Spleen (tissue), 11 donors: ENCODE data around the gene MPPE1. TPM values are rescaled to one million over a fixed set of nuclear protein-coding genes. Genes with fewer than 3 reads are reported as not detected.
"Not testable (repeated sequence)": the region's sequence is repeated elsewhere in the genome, so short reads cannot be mapped to it uniquely, and the experiment has no call there.

ENCODE experiments used
- DNase-seq: peaks from one replicate; pipeline ENCODE4 v3.0.0-alpha.2; 2020
- H3K27ac ChIP-seq, 8 donors: fragments of 200-600 bp; sonication (generic) in 7 of 8; 1 replicate in 4 of 8; 2 replicates in 4 of 8; pipeline versions ENCODE4 v1.5.0 to v1.8.0; 2016 to 2021; ENCODE audit warnings: inconsistent platforms in 4 of 8, mild to moderate bottlenecking in 4 of 8, moderate library complexity in 1 of 8
- H3K27me3 ChIP-seq, 7 donors: fragments of 200-600 bp; sonication (generic) in 6 of 7; replicated peaks in 1 of 7; 1 replicate in 4 of 7; 2 replicates in 3 of 7; pipeline versions ENCODE4 v1.5.0 to v1.8.0; 2016 to 2021; ENCODE audit warnings: inconsistent platforms in 3 of 7, mild to moderate bottlenecking in 1 of 7
- H3K36me3 ChIP-seq, 6 donors: fragments of 200-600 bp; sonication (generic) in 5 of 6; 1 replicate in 4 of 6; 2 replicates in 2 of 6; pipeline versions ENCODE4 v1.5.0 to v1.8.0; 2016 to 2021; ENCODE audit warnings: inconsistent platforms in 2 of 6
- H3K4me1 ChIP-seq, 6 donors: fragments of 200-600 bp; sonication (generic) in 5 of 6; 1 replicate in 3 of 6; 2 replicates in 3 of 6; pipeline versions ENCODE4 v1.5.0 to v1.8.0; 2016 to 2021; ENCODE audit warnings: inconsistent platforms in 3 of 6
- H3K4me3 ChIP-seq, 8 donors: fragments of 200-600 bp; sonication (generic) in 7 of 8; 1 replicate in 4 of 8; 2 replicates in 4 of 8; pipeline versions ENCODE4 v1.5.0 to v1.8.0; 2016 to 2021; ENCODE audit warnings: inconsistent platforms in 4 of 8, mild to moderate bottlenecking in 4 of 8, moderate library complexity in 2 of 8
- H3K9me3 ChIP-seq, 8 donors: fragments of 200-600 bp; sonication (generic) in 7 of 8; 1 replicate in 4 of 8; 2 replicates in 4 of 8; pipeline versions ENCODE4 v1.5.0 to v1.8.0; 2016 to 2021; ENCODE audit warnings: inconsistent platforms in 4 of 8
- CTCF ChIP-seq, 11 experiments: fragments of 200-600 bp in 7 of 11; fragments of 450-650 bp in 4 of 11; sonication (generic) in 4 of 11; IDR thresholded peaks in 8 of 11; conservative IDR thresholded peaks in 3 of 11; 1 replicate in 7 of 11; 2 replicates in 4 of 11; pipeline versions ENCODE4 v1.4.0 to v1.8.0; 2016 to 2021; ENCODE audit warnings: antibody characterized with exemption in 11 of 11, inconsistent platforms in 4 of 11, mild to moderate bottlenecking in 1 of 11
- POLR2A ChIP-seq, 3 donors: fragments of 450-650 bp; IDR thresholded peaks; one replicate each; pipeline ENCODE4 v1.5.1; 2017; ENCODE audit warnings: antibody characterized with exemption in 3 of 3, mild to moderate bottlenecking in 1 of 3
- POLR2AphosphoS5 ChIP-seq, 3 donors: sonication (generic); formaldehyde crosslinking; IDR thresholded peaks; one replicate each; pipeline ENCODE4 v1.5.1; 2017; ENCODE audit warnings: antibody characterized with exemption in 3 of 3
- WGBS, 5 donors: extraction: QIAGEN DNeasy Blood & Tissue Kit in 3 of 5; methylation state at CpG; one replicate each; pipeline versions ENCODE4 v1.1.5 to v1.1.7; 2013 to 2018; 5-methylcytosine and 5-hydroxymethylcytosine counted together
- intact Hi-C: fragments of 100-400 bp; cut with DNase I; formaldehyde crosslinking; loops from one replicate; pipeline ENCODE4 v1.15.0; 2023; ENCODE audit warnings: low total_unique reads
- polyA plus RNA-seq, 3 donors: library from polyadenylated mRNA; stranded (reverse); fragments of 200-250 nt; gene quantifications; one replicate each; pipeline ENCODE4 v1.2.1, GENCODE V29; 2013
- total RNA-seq, 7 donors: library from RNA; depleted of rRNA in 3 of 7; stranded (reverse); fragments of >200 nt in 3 of 7; fragmentation: NEBNext Ultra II Directional in 4 of 7; extraction: Animal tissue kit (Norgen Biotek cat#: 25700) in 4 of 7; gene quantifications; one replicate each; pipeline versions ENCODE4 v1.1.0 to v1.2.1, GENCODE V29; 2016 to 2021
- donor health status: healthy with polysubstance abuse.
- donor health status: DM: no; HTN: no; CAD: no; lungs with moderate emphysema.
- donor health status: DM: no; HTN: no; CAD: no.
- donor health status: Bipolar disorder and iron deficiency.
- donor health status: healthy.
- donor health status: DM: no; HTN: no; CAD: no.
- donor health status: DM: yes; HTN: yes; CAD: no.

The MPPE1 gene
- total and polyA plus RNA-seq, 10 donors = 29.7 to 89.9 (median 49.6) TPM

DNA sequence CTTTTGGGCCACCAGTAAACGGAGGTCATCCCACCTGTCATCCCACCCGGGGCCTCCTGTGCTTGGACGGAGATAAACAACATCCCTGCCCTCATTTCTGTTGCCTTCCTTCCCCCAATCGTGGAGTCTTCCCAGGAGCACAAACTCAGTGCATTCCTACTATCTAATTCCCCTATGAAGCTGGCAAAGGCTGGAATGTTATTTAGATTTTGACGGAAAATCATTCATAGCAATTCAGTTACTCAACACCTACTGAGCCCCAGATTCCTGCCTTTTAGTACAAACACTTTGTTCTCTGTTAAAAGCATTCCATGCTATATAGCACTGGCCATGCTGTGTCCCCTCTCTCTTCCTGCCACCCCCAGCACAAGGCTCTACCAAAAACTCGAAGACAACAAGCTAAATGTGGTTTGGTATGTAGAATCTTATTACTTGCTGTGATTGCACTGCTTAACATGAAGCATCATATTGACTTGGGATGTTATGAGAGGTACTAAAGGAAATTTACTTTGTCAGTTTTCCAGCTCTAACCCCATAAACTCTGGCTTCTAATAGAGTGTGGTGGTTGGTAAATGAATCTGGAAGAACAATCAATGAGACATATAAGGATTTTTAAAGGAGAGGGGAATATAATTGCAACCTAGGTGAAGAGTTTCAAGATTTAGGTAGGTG lies 40.9 kb upstream of the MPPE1 start:
- TF ChIP-seq POLR2AphosphoS5 (IDR thresholded peaks at IDR 0.05) (no peak), POLR2A (IDR thresholded peaks at IDR 0.05) (no peak), CTCF (IDR thresholded peaks at IDR 0.05 in 8 of 11, conservative IDR thresholded peaks at IDR 0.05 in 3 of 11) (no peak)
- peaks cover 6 to 24% (median 21%) of the 10 kb centered on the region in 6 donors for H3K4me1 ChIP-seq
- WGBS, 5 donors = 74 to 90% (median 82%) methylated on average over 6 of the region's 6 CpGs
- peak; percentile 33 for DNase-seq
- no peaks in the 10 kb centered on the region for H3K9me3 ChIP-seq
- intact Hi-C loops = loop anchor here (5.0 kb wide), 1 partner anchor 33 kb away; the partner anchor contains the start of gene IMPA2
- no peaks in the 10 kb centered on the region for H3K27me3 ChIP-seq
- H3K36me3 ChIP-seq = no peaks in the 10 kb centered on the region
- no peak overlapping the region for H3K4me3 ChIP-seq
- H3K27ac ChIP-seq = no peak overlapping the region

DNA sequence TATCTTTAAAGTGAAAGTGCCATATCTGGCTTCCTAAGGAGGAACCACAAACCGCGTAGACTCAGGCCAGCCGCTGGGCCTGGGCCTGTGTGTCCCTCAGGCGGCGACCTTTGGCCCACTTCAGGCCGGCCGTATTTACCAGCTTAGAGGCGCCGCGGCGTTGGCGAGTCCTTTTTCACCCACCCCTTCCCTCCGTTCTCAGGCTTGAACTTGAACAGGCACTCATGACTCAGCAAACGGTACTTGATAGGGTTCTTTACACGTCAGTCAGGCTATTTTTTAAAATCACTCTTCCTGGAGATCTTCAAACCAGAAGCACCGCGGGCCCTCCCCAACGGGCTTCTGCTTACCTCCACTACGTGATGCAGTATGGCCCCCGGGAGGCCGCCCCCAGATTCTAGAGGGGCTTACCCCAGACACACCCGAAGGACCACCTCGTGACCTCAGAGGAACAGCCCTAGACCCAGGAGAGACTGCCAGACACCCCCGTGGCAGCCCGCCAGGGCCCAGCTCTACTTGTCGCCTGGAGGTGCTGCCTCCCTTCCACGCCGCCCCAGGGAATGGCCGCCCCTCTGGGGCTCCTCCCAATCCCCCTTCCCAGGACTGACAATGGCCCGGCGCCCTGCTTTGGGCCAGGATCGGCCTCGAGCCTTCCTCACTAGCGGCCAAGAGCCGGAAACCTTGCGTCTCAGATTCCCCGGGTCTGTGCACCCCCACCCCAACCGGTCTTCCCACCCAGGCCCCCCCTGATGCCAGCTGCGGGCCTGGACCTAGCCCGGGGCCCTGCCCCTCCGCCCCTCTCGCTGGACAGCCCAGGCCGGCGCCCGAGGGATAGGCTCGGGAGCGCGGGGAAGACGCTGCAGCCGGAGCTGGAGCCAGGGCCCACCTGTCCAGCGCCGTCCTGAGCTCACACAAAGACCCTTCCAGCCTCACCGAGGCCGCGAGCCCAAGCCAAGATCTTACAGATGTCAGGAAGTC lies 39.4 kb upstream of the MPPE1 start:
- no peaks in the 10 kb centered on the region for H3K36me3 ChIP-seq
- H3K4me1 ChIP-seq = peaks cover 6 to 24% (median 21%) of the 10 kb centered on the region in 6 donors
- peak; percentile 84 to 86 (median 85) for TF ChIP-seq POLR2AphosphoS5 (IDR thresholded peaks at IDR 0.05)
- TF ChIP-seq POLR2A (IDR thresholded peaks at IDR 0.05) = peak in 1 of 3 donors; percentile 69
- peak in 3 of 11 experiments; percentile 15 to 28 (median 15) for TF ChIP-seq CTCF (IDR thresholded peaks at IDR 0.05 in 8 of 11, conservative IDR thresholded peaks at IDR 0.05 in 3 of 11)
- no peaks in the 10 kb centered on the region for H3K27me3 ChIP-seq
- WGBS, 5 donors = 6 to 17% (median 8%) methylated on average over 40 to 55 of the region's 55 CpGs
- H3K9me3 ChIP-seq = no peaks in the 10 kb centered on the region
- intact Hi-C loops = loop anchor here (5.0 kb wide), 1 partner anchor 35 kb away; the partner anchor contains the start of gene IMPA2
- peak overlapping the region; percentile 27 to 71 (median 44) for H3K4me3 ChIP-seq
- DNase-seq = peak; percentile 96
- H3K27ac ChIP-seq = peak overlapping the region; percentile 91 to 95 (median 94)

GRCh38 chr18:11946756-11947155 lies 38.6 kb upstream of the MPPE1 start:
- peak overlapping the region in 5 of 8 donors; percentile 36 to 71 (median 47) for H3K4me3 ChIP-seq
- peak; percentile 34 for DNase-seq
- intact Hi-C loops = loop anchor here (5.0 kb wide), 1 partner anchor 36 kb away; the partner anchor contains the start of gene IMPA2
- no peaks in the 10 kb centered on the region for H3K9me3 ChIP-seq
- H3K4me1 ChIP-seq = peaks cover 6 to 24% (median 21%) of the 10 kb centered on the region in 6 donors
- 32 to 37% (median 35%) methylated on average over 3 of the region's 3 CpGs for WGBS, 5 donors
- H3K36me3 ChIP-seq = no peaks in the 10 kb centered on the region
- H3K27ac ChIP-seq = peak overlapping the region; percentile 91 to 95 (median 94)
- TF ChIP-seq POLR2A (IDR thresholded peaks at IDR 0.05) (no peak), POLR2AphosphoS5 (IDR thresholded peaks at IDR 0.05) (no peak), CTCF (IDR thresholded peaks at IDR 0.05 in 8 of 11, conservative IDR thresholded peaks at IDR 0.05 in 3 of 11) (no peak)
- H3K27me3 ChIP-seq = no peaks in the 10 kb centered on the region

GRCh38 chr18:11945834-11946659 lies 37.9 kb upstream of the MPPE1 start:
- peak; percentile 56 for DNase-seq
- intact Hi-C loops = loop anchor here (5.0 kb wide), 1 partner anchor 36 kb away; the partner anchor contains the start of gene IMPA2
- Histone ChIP-seq H3K4me1 (peaks cover 6 to 24% (median 21%) of the 10 kb centered on the region in 6 donors), H3K27ac (peak overlapping the region in 7 of 8 donors; percentile 91 to 95 (median 94)), H3K4me3 (peak overlapping the region in 1 of 8 donors; percentile 71)
- H3K27me3 ChIP-seq, H3K9me3 ChIP-seq, H3K36me3 ChIP-seq: not testable (repeated sequence)
- WGBS, 5 donors = 84 to 93% (median 88%) methylated on average over 21 to 22 of the region's 22 CpGs
